Panc1 (cell line): ENCODE measurements around the gene MB21D2.

Source experiments
- CTCF ChIP-seq: fragments of 450-650 bp; IDR thresholded peaks from 2 replicates; pipeline ENCODE4 v1.5.1; 2017; ENCODE audit warnings: mild to moderate bottlenecking
- POLR2AphosphoS5 ChIP-seq: IDR thresholded peaks from 2 replicates; pipeline ENCODE4 v1.6.1; 2012; ENCODE audit warnings: mild to moderate bottlenecking, low read depth, low read length, moderate library complexity

DNA sequence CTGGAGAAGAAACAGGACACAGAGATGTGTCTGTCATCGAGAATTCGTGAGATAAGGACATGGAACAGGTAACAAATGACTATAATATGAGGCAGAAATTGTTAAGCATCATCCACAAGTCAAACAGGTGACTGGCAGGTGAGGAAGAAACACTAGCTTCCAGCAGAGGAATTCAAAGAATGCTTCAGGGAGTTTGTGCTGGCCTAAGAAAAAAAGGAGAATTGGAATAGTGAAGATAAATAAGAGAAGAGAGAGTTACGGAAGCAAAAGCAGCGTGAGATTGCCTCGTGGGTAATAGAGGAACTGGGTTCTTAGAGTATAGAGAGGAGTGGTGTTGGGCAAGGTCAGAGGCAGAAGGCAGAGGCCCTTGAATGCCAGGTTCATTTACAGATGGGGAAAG lies 167.5 kb downstream of the MB21D2 start:
- TF ChIP-seq CTCF, result no peak
- no peak for TF ChIP-seq POLR2AphosphoS5
